Heart left ventricle (tissue), 16 donors: ENCODE measurements around the gene DOK1. TPM values are rescaled to one million over a fixed set of nuclear protein-coding genes. Genes with fewer than 3 reads are reported as not detected.

ENCODE experiments used
- ATAC-seq, 4 donors: fragments of 200-7000 bp; cut with Tn5 transposase; one replicate each; pipeline ENCODE4 v1.9.1; 2020 to 2022; ENCODE audit warnings: moderate library complexity in 4 of 4, mild to moderate bottlenecking in 3 of 4, moderate number of reproducible peaks in 1 of 4
- DNase-seq, 5 donors: peaks; one replicate each; pipeline ENCODE4 v3.0.0-alpha.2; 2020
- H3K27ac ChIP-seq, 12 donors: fragments of 200-600 bp; sonication (generic) in 4 of 12; one replicate each; pipeline versions ENCODE4 v1.5.0 to v1.8.0; 2016 to 2022; ENCODE audit warnings: mild to moderate bottlenecking in 2 of 12
- H3K27me3 ChIP-seq, 9 donors: fragments of 200-600 bp; sonication (generic) in 2 of 9; one replicate each; pipeline versions ENCODE4 v1.5.1 to v1.8.0; 2016 to 2022; ENCODE audit warnings: mild to moderate bottlenecking in 3 of 9
- H3K36me3 ChIP-seq, 9 donors: fragments of 200-600 bp; sonication (generic) in 2 of 9; one replicate each; pipeline versions ENCODE4 v1.5.0 to v1.8.0; 2018 to 2022; ENCODE audit warnings: mild to moderate bottlenecking in 2 of 9
- H3K4me1 ChIP-seq, 12 donors: fragments of 200-600 bp; sonication (generic) in 4 of 12; one replicate each; pipeline versions ENCODE4 v1.5.0 to v1.8.0; 2016 to 2022; ENCODE audit warnings: mild to moderate bottlenecking in 3 of 12
- H3K4me3 ChIP-seq, 12 donors: fragments of 200-600 bp; sonication (generic) in 4 of 12; one replicate each; pipeline versions ENCODE4 v1.5.0 to v1.8.0; 2017 to 2022; ENCODE audit warnings: mild to moderate bottlenecking in 9 of 12, moderate library complexity in 4 of 12
- H3K9me3 ChIP-seq, 12 donors: fragments of 200-600 bp; sonication (generic) in 4 of 12; one replicate each; pipeline versions ENCODE4 v1.5.0 to v1.8.0; 2016 to 2022; ENCODE audit warnings: mild to moderate bottlenecking in 1 of 12
- CTCF ChIP-seq, 12 donors: fragments of 200-600 bp; sonication (generic) in 4 of 12; IDR thresholded peaks; one replicate each; pipeline versions ENCODE4 v1.5.0 to v1.8.0; 2018 to 2022; ENCODE audit warnings: antibody characterized with exemption in 12 of 12, mild to moderate bottlenecking in 5 of 12
- POLR2A ChIP-seq, 2 donors: fragments of 450-650 bp; IDR thresholded peaks; one replicate each; pipeline ENCODE4 v1.6.1; 2017; ENCODE audit warnings: antibody characterized with exemption in 2 of 2, mild to moderate bottlenecking in 2 of 2, moderate library complexity in 2 of 2
- WGBS, 4 donors: extraction: QIAGEN DNeasy Blood & Tissue Kit in 2 of 4; methylation state at CpG; one replicate each; pipeline versions ENCODE4 v1.1.5 to v1.1.7; 2013 to 2018; 5-methylcytosine and 5-hydroxymethylcytosine counted together
- intact Hi-C, 10 donors: fragments of 100-400 bp; cut with DNase I; formaldehyde crosslinking; loops; one replicate each; pipeline versions ENCODE4 v1.11.1 to v1.14.2; 2022
- polyA plus RNA-seq, 2 donors: library from polyadenylated mRNA; stranded (reverse); fragments of 200-250 nt; gene quantifications; one replicate each; pipeline ENCODE4 v1.2.3, GENCODE V29; 2013
- total RNA-seq, 9 donors: library from RNA; depleted of rRNA in 2 of 9; stranded (reverse); fragments of >200 nt in 2 of 9; fragmentation: NEBNext Ultra II Directional in 3 of 9; extraction: Animal tissue kit (Norgen Biotek cat#: 25700) in 3 of 9; gene quantifications; one replicate each; pipeline versions ENCODE4 v1.1.0 to v1.2.4, GENCODE V29; 2016 to 2023
- donor health status: ischemic (EF 13 %, LVEDD 7.1; RV severe dilation, severe dysfunction).
- donor health status: healthy with polysubstance abuse.
- donor health status: DM: no; HTN: yes; CAD: no.
- donor health status: DM: no; HTN: no; CAD: no.
- donor health status: ischemic (EF 25% LVEDD 6.9; RV normal size, moderate dysfunction).
- donor health status: ischemic (EF 25% LVEDD 5.7; RV mildly dilated, moderate dysfunction).
- donor health status: healthy.
- donor health status: DM: yes; HTN: yes; CAD: no.
- donor health status: ischemic (EF 35%, LVEDD 5.7; RV mildly dilated, moderate dysfunction).
- donor health status: nonischemic (EF 11% LVEDD 7.7; RV severe dilation, severe dysfunction).
- donor health status: DM: yes; HTN: yes; CAD: no.
- donor health status: PGD.
- donor health status: ischemic (EF 29% LVEDD 5.4; RV normal size, mild dysfunction).
- donor health status: nonischemic (EF 23%, LVEDD 6.1; RV moderate dilation, normal function).

Gene DOK1
- total and polyA plus RNA-seq, 11 donors = 2.4 to 11.6 (median 4.8) TPM

- H3K4me3 ChIP-seq = peak within 1 kb of the TSS in 3 of 12 donors; percentile 4 to 39 (median 16)
- ATAC-seq = peak in 1 of 4 donors; percentile 18
- intact Hi-C loops = no loop called here
Observed at GRCh38 chr2:74514368-74515270, 39.9 kb upstream of the DOK1 start, which contains the start of gene TLX2. Gene TLX2, plus strand, starts transcription at chr2:74514450. Its CDS starts 357 bp downstream, at chr2:74514807.

GRCh38 chr2:74515271-74515980 is 39.1 kb upstream of the DOK1 start:
- H3K9me3 ChIP-seq = no peaks in the 10 kb centered on the region
- intact Hi-C loops = no loop called here
- H3K4me1 ChIP-seq = peaks cover 0 to 38% (median 22%) of the 10 kb centered on the region in 12 donors
- ATAC-seq = peak in 1 of 4 donors; percentile 5
- TF ChIP-seq POLR2A (IDR thresholded peaks at IDR 0.05) (no peak), CTCF (IDR thresholded peaks at IDR 0.05) (no peak)
- DNase-seq = no peak
- peak overlapping the region; percentile 18 to 58 (median 39) for H3K4me3 ChIP-seq
- 4 to 12% (median 8%) methylated on average over 11 to 60 of the region's 60 CpGs for WGBS, 4 donors
- H3K36me3 ChIP-seq = no peaks in the 10 kb centered on the region
- H3K27ac ChIP-seq = no peak overlapping the region
- peaks cover 61 to 100% (median 99%) of the 10 kb centered on the region in 9 donors for H3K27me3 ChIP-seq

More at GRCh38 chr2:74514368-74515270, 39.9 kb upstream of the DOK1 start, which contains the start of gene TLX2:
- Histone ChIP-seq H3K9me3 (no peaks in the 10 kb centered on the region), H3K4me1 (peaks cover 0 to 38% (median 22%) of the 10 kb centered on the region in 12 donors), H3K27ac (no peak within 1 kb of the TSS), H3K27me3 (peaks cover 61 to 100% (median 94%) of the 10 kb centered on the region in 9 donors), H3K36me3 (no peaks in the 10 kb centered on the region)
- WGBS, 4 donors = 2 to 5% (median 4%) methylated on average over 33 to 82 of the region's 82 CpGs
- TF ChIP-seq POLR2A (IDR thresholded peaks at IDR 0.05) (no peak), CTCF (IDR thresholded peaks at IDR 0.05) (no peak)
- peak in 1 of 5 donors; percentile 25 for DNase-seq

GRCh38 chr2:74515981-74516633 is 38.4 kb upstream of the DOK1 start:
- peaks cover 0 to 38% (median 22%) of the 10 kb centered on the region in 12 donors for H3K4me1 ChIP-seq
- no peaks in the 10 kb centered on the region for H3K9me3 ChIP-seq
- intact Hi-C loops = no loop called here
- H3K4me3 ChIP-seq = peak overlapping the region; percentile 18 to 58 (median 39)
- TF ChIP-seq POLR2A (IDR thresholded peaks at IDR 0.05) = no peak
- TF ChIP-seq CTCF (IDR thresholded peaks at IDR 0.05) = no peak
- no peaks in the 10 kb centered on the region for H3K36me3 ChIP-seq
- no peak overlapping the region for H3K27ac ChIP-seq
- peaks cover 61 to 100% (median 99%) of the 10 kb centered on the region in 9 donors for H3K27me3 ChIP-seq
- ATAC-seq = peak in 3 of 4 donors; percentile 79 to 88 (median 86)
- peak; percentile 67 to 83 (median 75) for DNase-seq
- WGBS, 4 donors = 1 to 3% (median 2%) methylated on average over 15 to 72 of the region's 72 CpGs
